Testis (tissue), 3 donors: ENCODE data around the gene SIGLEC11. TPM values are rescaled to one million over a fixed set of nuclear protein-coding genes. Genes with fewer than 3 reads are reported as not detected.
"Not testable (repeated sequence)": the region's sequence is repeated elsewhere in the genome, so short reads cannot be mapped to it uniquely, and the experiment has no call there.

Experiments
- DNase-seq: peaks from one replicate; pipeline ENCODE4 v3.0.0-alpha.2; 2019
- H3K27ac ChIP-seq, 2 donors: fragments of 200-600 bp; sonication (generic); one replicate each; pipeline ENCODE4 v1.5.1; 2019
- H3K27me3 ChIP-seq: fragments of 200-600 bp; sonication (generic); one replicate; pipeline ENCODE4 v1.5.1; 2019
- H3K36me3 ChIP-seq: fragments of 200-600 bp; sonication (generic); one replicate; pipeline ENCODE4 v1.5.1; 2017; ENCODE audit warnings: low read depth; ENCODE audit errors: missing control alignments
- H3K4me1 ChIP-seq: fragments of 200-600 bp; sonication (generic); one replicate; pipeline ENCODE4 v1.5.1; 2019
- H3K4me3 ChIP-seq, 2 donors: fragments of 200-600 bp; sonication (generic); one replicate each; pipeline ENCODE4 v1.5.1; 2017 to 2019
- H3K9me3 ChIP-seq: fragments of 200-600 bp; sonication (generic); one replicate; pipeline ENCODE4 v1.5.1; 2017
- POLR2A ChIP-seq: fragments of 450-650 bp; IDR thresholded peaks from one replicate; pipeline ENCODE4 v1.6.1; 2017; ENCODE audit warnings: antibody characterized with exemption, mild to moderate bottlenecking, moderate library complexity
- WGBS, 2 donors: methylation state at CpG; one replicate each; pipeline ENCODE4 v1.1.5; 2018; 5-methylcytosine and 5-hydroxymethylcytosine counted together
- intact Hi-C: fragments of 100-400 bp; cut with DNase I; formaldehyde crosslinking; loops from one replicate; pipeline ENCODE4 v1.15.1; 2023; ENCODE audit warnings: low total_unique reads
- polyA plus RNA-seq: library from polyadenylated mRNA; stranded (reverse); fragments of 350-450 nt; fragmentation: Illumina TruSeq; extraction: RNeasy Lipid Tissue Mini Kit (QIAGEN cat#74804); gene quantifications from one replicate; pipeline ENCODE4 v1.2.3, GENCODE V29; 2014; ENCODE audit warnings: low read depth, low replicate concordance; ENCODE audit not compliant: insufficient read depth
- total RNA-seq, 2 donors: library from RNA; depleted of rRNA; stranded (reverse); fragments of >200 nt; gene quantifications; one replicate each; pipeline ENCODE4 v1.2.3, GENCODE V29; 2016
- TF ChIP-seq, protein P1 (sequence below), 3 experiments: fragments of 450-650 bp in 2 of 3; fragments of 200-600 bp in 1 of 3; sonication (generic) in 1 of 3; IDR thresholded peaks; one replicate each; pipeline ENCODE4 v1.5.1; 2016 to 2019; ENCODE audit warnings: antibody characterized with exemption in 3 of 3, mild to moderate bottlenecking in 2 of 3, moderate library complexity in 1 of 3

Gene SIGLEC11
- total and polyA plus RNA-seq, 3 donors from 2014 or later, result 5.8 to 8.5 (median 6.0) TPM

DNA sequence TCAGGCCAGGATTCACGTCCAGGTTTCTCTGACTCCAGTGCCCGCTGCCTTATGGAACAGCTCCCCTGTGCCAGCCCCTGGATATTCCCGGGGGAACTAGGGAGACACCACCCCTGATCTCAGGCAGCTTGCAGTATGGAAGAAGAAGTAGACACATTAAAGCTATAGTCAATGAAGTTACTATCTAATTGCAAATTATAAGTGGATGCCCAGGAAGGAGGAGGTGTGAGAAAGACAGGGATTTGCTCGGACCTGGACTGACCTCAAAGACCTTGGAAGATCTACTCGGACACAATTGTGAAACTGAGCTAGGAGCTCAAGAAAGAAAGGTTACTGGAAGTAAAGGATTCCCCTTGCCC is 10.4 kb downstream of the SIGLEC11 start:
- H3K4me1 ChIP-seq, result peaks cover 34% of the 10 kb centered on the region
- DNase-seq, result no peak
- H3K4me3 ChIP-seq, result no peak overlapping the region
- intact Hi-C loops, result no loop called here
- H3K27me3 ChIP-seq, result no peaks in the 10 kb centered on the region
- H3K9me3 ChIP-seq, result no peaks in the 10 kb centered on the region
- 68 to 73% methylated on average over 5 of the region's 5 CpGs for WGBS, 2 donors
- no peak overlapping the region for H3K27ac ChIP-seq
- no peaks in the 10 kb centered on the region for H3K36me3 ChIP-seq
- TF ChIP-seq, protein P1, sequence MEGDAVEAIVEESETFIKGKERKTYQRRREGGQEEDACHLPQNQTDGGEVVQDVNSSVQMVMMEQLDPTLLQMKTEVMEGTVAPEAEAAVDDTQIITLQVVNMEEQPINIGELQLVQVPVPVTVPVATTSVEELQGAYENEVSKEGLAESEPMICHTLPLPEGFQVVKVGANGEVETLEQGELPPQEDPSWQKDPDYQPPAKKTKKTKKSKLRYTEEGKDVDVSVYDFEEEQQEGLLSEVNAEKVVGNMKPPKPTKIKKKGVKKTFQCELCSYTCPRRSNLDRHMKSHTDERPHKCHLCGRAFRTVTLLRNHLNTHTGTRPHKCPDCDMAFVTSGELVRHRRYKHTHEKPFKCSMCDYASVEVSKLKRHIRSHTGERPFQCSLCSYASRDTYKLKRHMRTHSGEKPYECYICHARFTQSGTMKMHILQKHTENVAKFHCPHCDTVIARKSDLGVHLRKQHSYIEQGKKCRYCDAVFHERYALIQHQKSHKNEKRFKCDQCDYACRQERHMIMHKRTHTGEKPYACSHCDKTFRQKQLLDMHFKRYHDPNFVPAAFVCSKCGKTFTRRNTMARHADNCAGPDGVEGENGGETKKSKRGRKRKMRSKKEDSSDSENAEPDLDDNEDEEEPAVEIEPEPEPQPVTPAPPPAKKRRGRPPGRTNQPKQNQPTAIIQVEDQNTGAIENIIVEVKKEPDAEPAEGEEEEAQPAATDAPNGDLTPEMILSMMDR (IDR thresholded peaks at IDR 0.05), result no peak
- no peak for TF ChIP-seq POLR2A

DNA sequence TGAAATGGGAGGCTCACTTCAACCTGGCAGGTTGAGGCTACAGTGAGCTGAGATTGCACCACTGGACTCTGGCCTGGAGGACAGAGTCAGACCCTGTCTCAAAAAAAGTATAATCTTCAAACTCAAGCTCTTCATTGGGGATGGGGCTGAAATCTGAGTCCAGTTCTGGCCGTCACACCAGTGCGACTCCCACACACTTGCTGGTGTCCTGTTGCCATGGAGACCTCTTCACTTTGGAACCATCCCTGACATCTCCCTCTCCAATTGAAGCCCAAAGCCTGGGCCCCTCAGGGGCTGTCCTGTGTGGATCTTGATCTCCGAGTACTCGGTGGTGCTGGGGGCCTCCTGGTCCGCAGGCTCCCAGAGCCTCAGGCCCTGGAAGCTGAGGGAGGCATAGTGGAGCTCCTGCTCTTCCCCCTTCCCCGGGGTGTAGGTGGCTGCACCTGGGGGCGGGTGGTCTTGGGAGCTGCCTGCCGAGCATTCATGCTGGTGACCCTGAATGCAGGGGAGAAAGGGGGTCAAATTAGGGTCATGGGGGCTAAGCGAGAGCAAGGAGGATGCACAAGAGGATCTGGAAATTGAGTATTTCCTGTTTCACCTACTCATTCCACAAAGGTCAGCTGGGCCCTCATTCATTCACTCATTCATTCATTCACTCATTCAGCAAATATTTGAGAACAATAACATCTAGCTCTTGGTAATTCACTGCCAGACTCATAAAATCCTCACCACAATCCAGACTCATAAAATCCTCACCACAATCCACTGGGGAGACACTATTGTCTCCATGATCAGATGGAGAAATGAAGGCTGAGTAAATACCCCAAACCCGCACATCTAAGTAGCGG is 11.0 kb downstream of the SIGLEC11 start:
- Histone ChIP-seq H3K36me3 (no peaks in the 10 kb centered on the region), H3K4me3 (no peak overlapping the region), H3K27ac (no peak overlapping the region), H3K9me3 (no peaks in the 10 kb centered on the region), H3K27me3 (no peaks in the 10 kb centered on the region), H3K4me1 (peaks cover 28% of the 10 kb centered on the region)
- intact Hi-C loops, result no loop called here
- TF ChIP-seq POLR2A, result no peak
- TF ChIP-seq, protein P1 (IDR thresholded peaks at IDR 0.05), result no peak
- DNase-seq, result no peak
- 64 to 69% methylated on average over 10 to 11 of the region's 11 CpGs for WGBS, 2 donors

DNA sequence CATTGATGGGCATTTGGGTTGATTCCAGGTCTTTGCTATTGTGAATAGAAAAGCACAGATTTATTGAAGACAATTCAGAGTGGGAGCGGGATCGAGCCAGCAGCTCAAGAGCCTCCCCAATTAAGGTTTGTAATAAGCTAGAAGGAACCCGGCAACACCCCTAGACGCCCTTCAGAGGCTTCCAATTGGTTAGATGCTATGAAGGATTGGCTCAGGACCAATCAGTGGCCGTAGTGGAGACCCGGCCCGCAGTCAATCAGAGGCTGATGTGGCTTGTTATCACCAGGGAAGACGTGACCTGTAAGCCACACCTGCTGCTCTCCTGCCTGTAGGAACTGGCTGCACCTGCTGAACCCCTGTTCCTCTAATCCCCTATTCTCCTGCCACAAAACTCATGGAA is 14.6 kb downstream of the SIGLEC11 start:
- TF ChIP-seq, protein P1 (IDR thresholded peaks at IDR 0.05), result no peak
- TF ChIP-seq POLR2A, result no peak
- Histone ChIP-seq H3K9me3 (no peaks in the 10 kb centered on the region), H3K36me3 (no peaks in the 10 kb centered on the region), H3K27ac (no peak overlapping the region), H3K27me3 (no peaks in the 10 kb centered on the region), H3K4me1 (peaks cover under 1% of the 10 kb centered on the region), H3K4me3 (no peak overlapping the region)
- DNase-seq, result peak; percentile 61
- 58 to 90% methylated on average over 4 to 8 of the region's 8 CpGs for WGBS, 2 donors
- intact Hi-C loops, result no loop called here

DNA sequence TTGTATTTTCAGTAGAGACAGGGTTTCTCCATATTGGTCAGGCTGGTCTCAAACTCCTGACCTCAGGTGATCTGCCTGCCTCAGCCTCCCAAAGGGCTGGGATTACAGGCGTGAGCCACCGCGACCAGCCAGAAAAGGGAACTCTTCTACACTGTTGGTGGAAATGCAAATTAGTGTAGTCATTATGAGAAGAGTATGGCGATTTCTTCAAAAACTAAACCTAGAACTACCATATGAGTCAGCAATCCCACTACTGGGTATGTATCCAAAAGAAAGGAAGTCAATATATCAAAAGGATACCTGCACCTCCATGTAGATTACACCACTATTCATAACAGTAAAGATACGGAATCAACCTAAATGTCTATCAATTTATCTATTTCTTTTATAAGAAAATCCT is 16.4 kb downstream of the SIGLEC11 start:
- not testable (repeated sequence) for H3K4me1 ChIP-seq, H3K27me3 ChIP-seq, H3K36me3 ChIP-seq, H3K9me3 ChIP-seq, H3K27ac ChIP-seq, DNase-seq, H3K4me3 ChIP-seq
- intact Hi-C loops, result loop anchor here (5.0 kb wide), 1 partner anchor 38 kb away; no protein-coding TSS in a partner anchor
- WGBS, 2 donors, result 77 to 82% methylated on average over 5 of the region's 5 CpGs

DNA sequence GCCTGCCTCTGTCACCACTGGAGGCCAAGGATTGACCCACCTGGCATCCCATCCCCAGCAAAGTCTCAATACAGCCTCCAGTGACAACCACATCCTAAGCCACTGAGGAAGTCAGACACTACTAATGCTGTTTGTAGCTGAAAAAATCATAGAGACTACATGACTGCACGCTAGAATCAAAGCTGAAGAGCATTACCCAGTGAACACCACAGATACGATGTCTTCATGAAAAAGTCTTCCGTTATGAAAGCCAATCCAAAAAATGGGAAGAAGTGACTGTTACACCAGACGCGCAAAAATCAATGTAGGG is 20.5 kb downstream of the SIGLEC11 start:
- 92 to 94% methylated on average over 5 of the region's 5 CpGs for WGBS, 2 donors
- intact Hi-C loops, result loop anchor here (5.0 kb wide), 1 partner anchor 42 kb away; no protein-coding TSS in a partner anchor

More for the DNA sequence above, 20.5 kb downstream of the SIGLEC11 start:
- no peaks in the 10 kb centered on the region for H3K36me3 ChIP-seq
- no peak for TF ChIP-seq POLR2A
- no peaks in the 10 kb centered on the region for H3K9me3 ChIP-seq
- H3K4me3 ChIP-seq, result no peak overlapping the region
- H3K4me1 ChIP-seq, result peaks cover 7% of the 10 kb centered on the region
- no peak for DNase-seq
- no peak overlapping the region for H3K27ac ChIP-seq
- no peaks in the 10 kb centered on the region for H3K27me3 ChIP-seq
